Uterus (tissue), 2 donors: ENCODE results near the gene ZNF224.

Source experiments
- POLR2A ChIP-seq, 2 donors: fragments of 450-650 bp; IDR thresholded peaks; one replicate each; pipeline ENCODE4 v1.6.1; 2016; ENCODE audit warnings: antibody characterized with exemption in 2 of 2, mild to moderate bottlenecking in 1 of 2, moderate library complexity in 1 of 2
- TF ChIP-seq, protein P1 (sequence below), 4 experiments: fragments of 200-600 bp in 2 of 4; fragments of 450-650 bp in 2 of 4; sonication (generic) in 2 of 4; IDR thresholded peaks; one replicate each; pipeline ENCODE4 v1.5.1; 2016 to 2019; ENCODE audit warnings: antibody characterized with exemption in 4 of 4, mild to moderate bottlenecking in 2 of 4, moderate library complexity in 1 of 4

GRCh38 chr19:44076325-44076724, 17.8 kb upstream of the ZNF224 start:
- TF ChIP-seq, protein P1, sequence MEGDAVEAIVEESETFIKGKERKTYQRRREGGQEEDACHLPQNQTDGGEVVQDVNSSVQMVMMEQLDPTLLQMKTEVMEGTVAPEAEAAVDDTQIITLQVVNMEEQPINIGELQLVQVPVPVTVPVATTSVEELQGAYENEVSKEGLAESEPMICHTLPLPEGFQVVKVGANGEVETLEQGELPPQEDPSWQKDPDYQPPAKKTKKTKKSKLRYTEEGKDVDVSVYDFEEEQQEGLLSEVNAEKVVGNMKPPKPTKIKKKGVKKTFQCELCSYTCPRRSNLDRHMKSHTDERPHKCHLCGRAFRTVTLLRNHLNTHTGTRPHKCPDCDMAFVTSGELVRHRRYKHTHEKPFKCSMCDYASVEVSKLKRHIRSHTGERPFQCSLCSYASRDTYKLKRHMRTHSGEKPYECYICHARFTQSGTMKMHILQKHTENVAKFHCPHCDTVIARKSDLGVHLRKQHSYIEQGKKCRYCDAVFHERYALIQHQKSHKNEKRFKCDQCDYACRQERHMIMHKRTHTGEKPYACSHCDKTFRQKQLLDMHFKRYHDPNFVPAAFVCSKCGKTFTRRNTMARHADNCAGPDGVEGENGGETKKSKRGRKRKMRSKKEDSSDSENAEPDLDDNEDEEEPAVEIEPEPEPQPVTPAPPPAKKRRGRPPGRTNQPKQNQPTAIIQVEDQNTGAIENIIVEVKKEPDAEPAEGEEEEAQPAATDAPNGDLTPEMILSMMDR (IDR thresholded peaks at IDR 0.05), result no peak
- TF ChIP-seq POLR2A (IDR thresholded peaks at IDR 0.05), result no peak
